22Rv1 (cell line): ENCODE results near the gene FASTK.

Experiments
- CTCF ChIP-seq: fragments of 450-650 bp; IDR thresholded peaks from 2 replicates; pipeline ENCODE4 v1.5.1; 2017; ENCODE audit warnings: mild to moderate bottlenecking
- ZFX ChIP-seq: fragments of 450-650 bp; IDR thresholded peaks from 2 replicates; pipeline ENCODE4 v1.6.1; 2017; ENCODE audit warnings: antibody characterized with exemption, borderline replicate concordance

- TF ChIP-seq CTCF = no peak
- no peak for TF ChIP-seq ZFX
These were observed 44.7 kb downstream of the FASTK start for GRCh38 chr7:151035902-151036301.
